ENCODE data around the gene OVOL1. TPM values are rescaled to one million over a fixed set of nuclear protein-coding genes. Genes with fewer than 3 reads are reported as not detected.

Gene OVOL1
- total and polyA plus RNA-seq, 8 donors: 0.92 to 120 (median 7.8) TPM; not detected in 1

DNA sequence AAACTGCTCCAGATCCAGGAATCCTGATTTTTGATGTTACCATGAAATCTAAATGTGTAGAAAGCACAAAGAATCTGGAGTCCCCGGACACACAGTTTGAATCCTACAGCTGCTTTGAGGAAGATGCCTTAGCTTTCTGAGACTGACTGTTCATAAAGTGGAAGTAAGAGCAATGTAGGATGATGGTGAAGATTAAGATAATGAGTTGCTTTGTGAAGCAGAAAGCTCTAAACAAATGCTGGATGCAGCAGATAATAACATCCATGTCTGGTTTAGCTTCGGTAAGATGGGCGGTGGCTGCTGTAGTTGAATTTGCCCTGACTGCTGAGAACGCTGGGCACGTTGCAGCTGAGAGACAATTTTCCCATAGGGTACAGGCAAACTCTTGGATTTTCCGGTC, 20.1 kb downstream of the OVOL1 start:
- intact Hi-C loops (cut with DNase I; ENCODE audit: low total_unique reads): no loop called here
- Histone ChIP-seq H3K36me3 (no peaks in the 10 kb centered on the region), H3K9me3 (no peaks in the 10 kb centered on the region), H3K27ac (no peak overlapping the region), H3K4me1 (no peaks in the 10 kb centered on the region), H3K27me3 (peaks cover 6 to 61% (median 31%) of the 10 kb centered on the region in 3 donors), H3K4me3 (no peak overlapping the region)
- TF ChIP-seq POLR2A (IDR thresholded peaks at IDR 0.05): no peak
- TF ChIP-seq EP300 (IDR thresholded peaks at IDR 0.05): no peak
- TF ChIP-seq, protein P1, sequence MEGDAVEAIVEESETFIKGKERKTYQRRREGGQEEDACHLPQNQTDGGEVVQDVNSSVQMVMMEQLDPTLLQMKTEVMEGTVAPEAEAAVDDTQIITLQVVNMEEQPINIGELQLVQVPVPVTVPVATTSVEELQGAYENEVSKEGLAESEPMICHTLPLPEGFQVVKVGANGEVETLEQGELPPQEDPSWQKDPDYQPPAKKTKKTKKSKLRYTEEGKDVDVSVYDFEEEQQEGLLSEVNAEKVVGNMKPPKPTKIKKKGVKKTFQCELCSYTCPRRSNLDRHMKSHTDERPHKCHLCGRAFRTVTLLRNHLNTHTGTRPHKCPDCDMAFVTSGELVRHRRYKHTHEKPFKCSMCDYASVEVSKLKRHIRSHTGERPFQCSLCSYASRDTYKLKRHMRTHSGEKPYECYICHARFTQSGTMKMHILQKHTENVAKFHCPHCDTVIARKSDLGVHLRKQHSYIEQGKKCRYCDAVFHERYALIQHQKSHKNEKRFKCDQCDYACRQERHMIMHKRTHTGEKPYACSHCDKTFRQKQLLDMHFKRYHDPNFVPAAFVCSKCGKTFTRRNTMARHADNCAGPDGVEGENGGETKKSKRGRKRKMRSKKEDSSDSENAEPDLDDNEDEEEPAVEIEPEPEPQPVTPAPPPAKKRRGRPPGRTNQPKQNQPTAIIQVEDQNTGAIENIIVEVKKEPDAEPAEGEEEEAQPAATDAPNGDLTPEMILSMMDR (IDR thresholded peaks at IDR 0.05): no peak
- no peak for TF ChIP-seq POLR2AphosphoS5 (IDR thresholded peaks at IDR 0.05)
- WGBS, 5 donors: 58 to 70% (median 62%) methylated on average over 6 of the region's 6 CpGs
- DNase-seq: no peak

DNA sequence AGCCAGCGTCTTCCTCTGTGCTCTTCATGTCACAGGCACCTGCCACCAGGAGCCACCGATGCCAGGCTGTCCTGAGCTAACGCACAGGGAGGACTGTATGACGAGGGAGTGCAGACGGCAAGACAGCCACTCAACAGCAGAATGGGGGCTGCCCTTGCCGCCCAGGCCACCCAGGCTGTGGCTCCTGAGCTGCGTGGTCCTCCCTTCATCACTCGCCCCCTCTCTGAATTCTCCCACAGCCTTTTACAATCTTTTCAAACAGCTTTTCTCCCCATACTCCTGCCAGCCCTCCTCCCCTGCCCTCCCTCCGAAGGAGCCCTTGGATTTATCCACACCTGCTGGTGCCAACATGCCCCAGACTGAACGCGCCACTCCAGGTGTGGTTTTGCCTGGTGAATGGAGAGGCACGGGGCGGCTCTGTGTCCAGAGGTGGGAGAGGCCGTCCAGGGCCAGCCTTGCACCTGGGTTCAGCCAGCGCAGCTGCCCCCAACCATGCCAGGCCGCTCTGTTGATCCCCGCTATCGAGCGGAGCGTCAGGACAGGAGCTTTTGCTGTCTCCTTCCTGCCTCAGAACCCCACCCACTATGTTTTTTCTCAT, 22.0 kb downstream of the OVOL1 start:
- H3K9me3 ChIP-seq: no peaks in the 10 kb centered on the region
- no peak for DNase-seq
- H3K4me3 ChIP-seq: no peak overlapping the region
- TF ChIP-seq POLR2A (IDR thresholded peaks at IDR 0.05) (no peak), EP300 (IDR thresholded peaks at IDR 0.05) (no peak), POLR2AphosphoS5 (IDR thresholded peaks at IDR 0.05) (no peak)
- TF ChIP-seq, protein P1 (IDR thresholded peaks at IDR 0.05): no peak
- H3K27me3 ChIP-seq: peaks cover 2 to 42% (median 22%) of the 10 kb centered on the region in 3 donors
- peaks cover 0 to 1% (median 0%) of the 10 kb centered on the region in 4 donors for H3K4me1 ChIP-seq
- intact Hi-C loops (cut with DNase I; ENCODE audit: low total_unique reads): no loop called here
- no peaks in the 10 kb centered on the region for H3K36me3 ChIP-seq
- H3K27ac ChIP-seq: no peak overlapping the region
- 63 to 72% (median 69%) methylated on average over 18 to 20 of the region's 20 CpGs for WGBS, 5 donors

DNA sequence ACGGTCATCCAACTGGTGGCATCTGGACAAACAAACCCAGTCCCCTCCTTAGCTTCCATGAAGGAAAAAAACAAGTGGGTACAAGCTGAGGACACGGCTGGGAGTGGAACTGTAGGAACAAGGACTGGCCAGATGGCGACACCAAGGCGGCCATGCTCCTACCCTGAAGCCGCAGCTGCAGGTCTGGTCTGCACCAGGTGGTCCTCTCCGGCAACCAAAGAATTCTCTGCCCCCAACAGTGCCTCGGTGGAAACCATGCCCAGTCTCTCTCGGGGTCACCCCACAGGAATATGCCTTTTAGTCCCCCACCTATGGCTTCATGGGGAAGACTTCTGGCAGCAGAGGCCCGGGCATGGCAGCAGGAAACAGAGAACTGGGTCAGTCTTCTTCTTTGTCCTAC, 22.6 kb downstream of the OVOL1 start:
- peaks cover 0 to 36% (median 15%) of the 10 kb centered on the region in 3 donors for H3K27me3 ChIP-seq
- intact Hi-C loops (cut with DNase I; ENCODE audit: low total_unique reads): no loop called here
- TF ChIP-seq, protein P1 (IDR thresholded peaks at IDR 0.05): no peak
- TF ChIP-seq POLR2A (IDR thresholded peaks at IDR 0.05): no peak
- H3K4me1 ChIP-seq: peaks cover 0 to 8% (median 6%) of the 10 kb centered on the region in 4 donors
- no peak overlapping the region for H3K27ac ChIP-seq
- no peak overlapping the region for H3K4me3 ChIP-seq
- H3K9me3 ChIP-seq: no peaks in the 10 kb centered on the region
- no peak for DNase-seq
- WGBS, 5 donors: 71 to 90% (median 77%) methylated on average over 9 of the region's 9 CpGs
- H3K36me3 ChIP-seq: no peaks in the 10 kb centered on the region

DNA sequence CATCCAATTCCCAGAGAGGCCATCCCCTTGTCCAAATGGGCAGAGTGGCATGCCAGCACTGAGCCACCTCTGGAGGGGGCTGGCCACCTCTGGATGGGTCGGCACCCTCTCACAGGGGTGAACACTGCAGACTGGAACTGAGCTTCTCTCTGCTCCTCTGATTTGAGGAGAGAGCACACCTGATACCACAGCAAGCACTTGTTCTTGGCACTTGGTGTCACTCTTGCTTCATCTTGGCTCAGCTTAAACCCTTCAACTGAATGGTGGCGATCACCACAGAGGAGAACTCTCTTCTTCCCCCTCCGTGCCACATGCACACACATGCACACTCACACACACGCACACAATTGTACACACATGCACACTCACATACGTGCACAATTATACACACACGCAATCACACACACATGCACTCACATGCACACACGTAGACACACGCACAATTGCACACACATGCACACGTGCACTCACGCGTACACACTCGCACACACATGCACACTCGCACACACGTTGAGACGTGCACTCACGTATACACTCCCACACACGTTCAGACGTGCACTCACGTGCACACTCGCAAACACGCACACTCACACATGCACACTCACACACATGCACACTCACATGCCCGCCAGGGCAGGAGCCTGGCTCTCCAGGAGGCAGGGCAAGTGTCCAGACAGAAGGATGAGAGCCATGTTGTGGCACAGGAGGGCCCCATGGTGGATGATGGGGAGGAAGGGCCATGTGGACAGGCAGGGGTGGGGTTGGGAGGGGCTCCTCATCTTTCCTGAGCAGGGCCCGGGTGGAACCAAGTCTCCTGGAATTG, 23.4 kb downstream of the OVOL1 start:
- H3K9me3 ChIP-seq: no peaks in the 10 kb centered on the region
- TF ChIP-seq POLR2A (IDR thresholded peaks at IDR 0.05) (no peak), POLR2AphosphoS5 (IDR thresholded peaks at IDR 0.05) (no peak), EP300 (IDR thresholded peaks at IDR 0.05) (no peak)
- TF ChIP-seq, protein P1 (IDR thresholded peaks at IDR 0.05): no peak
- no peak overlapping the region for H3K4me3 ChIP-seq
- DNase-seq: no peak
- 79 to 84% (median 84%) methylated on average over 23 of the region's 23 CpGs for WGBS, 5 donors
- no peak overlapping the region for H3K27ac ChIP-seq
- H3K27me3 ChIP-seq: peaks cover 0 to 28% (median 14%) of the 10 kb centered on the region in 3 donors
- peaks cover 0 to 5% (median 2%) of the 10 kb centered on the region in 4 donors for H3K36me3 ChIP-seq
- intact Hi-C loops (cut with DNase I; ENCODE audit: low total_unique reads): loop anchor here (5.0 kb wide), 1 partner anchor 33 kb away; no protein-coding TSS in a partner anchor
- H3K4me1 ChIP-seq: peaks cover 0 to 14% (median 12%) of the 10 kb centered on the region in 4 donors
